Measurements from ENCODE around the gene APP. TPM values are rescaled to one million over a fixed set of nuclear protein-coding genes. Genes with fewer than 3 reads are reported as not detected.

Gene APP
- total RNA-seq = 45.9 and 49.4 TPM in 2 replicates

DNA sequence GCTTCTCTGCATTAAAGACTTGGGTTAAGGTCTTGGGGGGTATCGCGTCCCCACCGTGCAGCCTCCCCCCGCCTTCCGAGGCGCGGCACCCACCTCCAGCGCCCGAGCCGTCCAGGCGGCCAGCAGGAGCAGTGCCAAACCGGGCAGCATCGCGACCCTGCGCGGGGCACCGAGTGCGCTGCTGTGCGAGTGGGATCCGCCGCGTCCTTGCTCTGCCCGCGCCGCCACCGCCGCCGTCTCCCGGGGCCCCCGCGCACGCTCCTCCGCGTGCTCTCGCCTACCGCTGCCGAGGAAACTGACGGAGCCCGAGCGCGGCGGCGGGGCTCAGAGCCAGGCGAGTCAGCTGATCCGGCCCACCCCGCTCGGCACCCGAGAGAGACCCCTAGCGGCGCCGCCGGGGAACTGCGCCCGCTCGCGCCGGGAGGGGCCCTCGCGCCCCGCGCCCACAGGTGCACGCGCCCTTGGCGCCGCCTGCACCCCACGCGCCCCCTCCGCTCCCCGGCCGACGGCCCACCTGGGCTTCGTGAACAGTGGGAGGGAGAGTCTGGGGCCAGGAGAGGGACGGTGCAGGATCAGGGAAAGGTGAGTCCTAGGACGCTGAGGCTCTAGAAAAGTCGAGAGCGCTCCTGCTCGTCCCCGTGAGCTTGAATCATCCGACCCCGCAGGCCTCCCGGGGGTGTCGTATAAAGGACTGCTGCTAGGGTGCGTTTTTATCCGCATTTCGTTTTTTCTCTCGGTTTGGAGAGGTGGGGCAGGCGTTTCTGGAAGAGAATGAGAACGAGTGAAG is at the start of gene APP:
Gene APP, minus strand, starts transcription at position 300 of the 787 bp plus-strand sequence. Its CDS starts 150 bp downstream, at position 150.
- intact Hi-C loops (cut with micrococcal nuclease) = loop anchor here (1.0 to 2.0 kb wide), 6 partner anchors 100 to 563 kb away; partner anchors contain the start of gene MRPL39

DNA sequence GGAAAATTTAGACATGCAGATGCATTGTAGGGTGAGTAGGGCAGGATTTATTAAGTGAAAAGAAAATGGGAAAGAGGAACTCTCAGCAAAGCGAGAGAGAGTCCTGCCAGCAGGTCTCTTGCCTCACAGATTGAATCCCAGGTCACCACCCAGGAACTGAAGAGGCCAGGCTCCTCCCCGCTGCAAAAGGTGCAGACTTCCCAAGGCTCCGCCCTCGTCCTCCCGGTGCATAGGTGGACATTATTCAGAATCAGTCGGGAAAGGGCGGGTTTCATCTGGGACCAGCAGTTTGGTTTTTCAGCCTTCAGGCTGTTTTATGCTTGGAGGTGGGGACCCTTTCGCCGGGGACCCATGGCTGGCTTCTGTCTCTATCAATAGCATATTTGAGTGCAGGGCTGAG is 41.6 kb upstream of the APP start:
- intact Hi-C loops (cut with micrococcal nuclease) = no loop called here

DNA sequence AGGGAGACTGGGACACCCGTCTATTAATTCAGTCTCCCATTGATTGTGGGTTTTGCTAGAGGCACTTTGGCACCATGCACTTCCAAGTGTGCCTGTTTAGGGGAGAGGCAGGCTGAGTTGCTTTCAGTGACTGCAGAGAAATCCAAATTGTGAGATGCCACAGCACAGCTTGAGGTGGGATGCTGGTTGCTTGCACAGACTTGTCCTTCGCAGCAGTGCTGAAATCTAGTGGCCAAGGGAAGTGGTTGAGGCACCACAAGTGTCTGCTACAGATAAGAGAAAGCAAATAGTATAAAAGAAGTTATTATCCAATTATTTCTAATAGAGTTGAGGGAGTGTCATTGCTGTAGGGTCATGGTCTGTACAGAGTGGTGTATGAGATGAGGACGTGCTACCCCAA is 40.0 kb upstream of the APP start:
- intact Hi-C loops (cut with micrococcal nuclease) = no loop called here

DNA sequence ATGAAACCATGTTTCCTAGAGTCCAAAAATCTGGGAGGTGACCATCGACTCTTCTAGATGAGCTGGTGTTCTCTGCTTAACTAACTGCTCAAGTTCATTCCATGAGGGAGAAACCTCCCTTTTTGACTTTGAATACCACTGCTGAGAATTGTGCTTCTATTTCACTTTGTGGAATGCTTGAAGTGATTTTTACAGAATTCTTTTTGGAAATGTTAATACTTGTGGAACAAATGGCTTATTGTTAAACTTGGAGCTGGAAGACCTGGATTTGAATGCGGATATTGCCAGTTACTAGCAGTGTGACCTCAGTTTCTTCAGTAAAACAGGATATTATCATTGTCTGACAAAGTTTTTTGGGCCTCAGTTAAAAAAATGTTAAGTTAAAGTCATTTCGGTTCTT is 36.5 kb upstream of the APP start:
- intact Hi-C loops (cut with micrococcal nuclease) = no loop called here

DNA sequence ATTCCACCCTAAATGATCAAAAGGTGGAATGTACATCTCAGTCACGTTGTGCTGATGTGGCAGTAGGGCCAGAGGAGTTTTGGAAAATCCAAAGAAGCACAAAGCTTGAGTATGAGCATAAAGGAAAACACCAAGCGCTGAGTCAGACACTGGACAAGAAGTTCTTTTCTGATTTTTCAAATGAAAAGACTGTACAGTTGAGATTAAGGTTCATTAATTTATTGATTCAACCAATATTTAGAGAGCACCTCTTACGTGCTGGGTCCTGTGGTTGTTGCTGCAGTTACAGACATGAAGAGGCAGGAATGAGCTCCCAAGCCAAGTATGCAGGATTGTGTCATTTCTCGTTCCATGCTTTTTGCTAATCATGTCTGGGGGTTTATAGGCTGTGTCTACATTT is 28.9 kb upstream of the APP start:
- intact Hi-C loops (cut with micrococcal nuclease) = no loop called here

DNA sequence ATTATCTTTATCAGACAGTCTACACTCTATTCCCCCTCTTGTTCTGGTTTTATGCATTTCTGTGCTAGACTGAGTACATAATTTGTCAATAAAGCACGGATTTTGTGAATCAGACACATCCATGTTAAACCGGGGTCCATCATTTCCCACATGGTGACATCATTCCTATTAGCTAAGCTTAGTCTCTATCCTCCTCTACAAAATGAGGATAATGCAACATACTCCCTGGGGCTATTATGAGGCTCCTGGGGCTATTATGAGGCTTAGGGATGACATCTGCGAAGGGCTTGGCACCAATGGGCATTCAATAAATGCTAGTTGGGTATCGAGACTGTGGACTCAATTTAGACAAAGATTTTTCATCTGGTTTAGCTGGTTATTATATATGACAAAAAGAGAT is 25.1 kb upstream of the APP start:
- intact Hi-C loops (cut with micrococcal nuclease) = no loop called here

DNA sequence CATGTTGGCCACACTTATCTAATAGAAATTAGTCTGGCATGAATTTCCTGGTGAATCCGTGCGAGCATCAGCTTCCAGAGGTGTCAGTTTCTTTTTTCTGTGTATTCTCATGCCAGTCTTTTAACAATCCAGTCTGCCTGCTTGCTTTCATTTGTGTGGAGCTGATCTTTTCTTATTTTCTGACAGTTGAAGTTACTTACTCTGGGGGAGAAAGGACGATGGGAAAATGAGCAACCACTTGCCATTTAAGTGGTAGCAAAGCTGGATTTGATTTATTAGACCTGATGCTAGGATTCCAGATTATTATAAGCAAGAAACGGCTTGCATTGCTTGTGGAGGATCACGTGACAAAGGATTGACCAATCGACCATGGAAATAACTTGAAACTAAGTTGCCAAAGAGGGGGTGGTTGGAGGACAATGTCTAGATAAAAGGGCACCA is 24.3 kb upstream of the APP start:
- intact Hi-C loops (cut with micrococcal nuclease) = no loop called here

DNA sequence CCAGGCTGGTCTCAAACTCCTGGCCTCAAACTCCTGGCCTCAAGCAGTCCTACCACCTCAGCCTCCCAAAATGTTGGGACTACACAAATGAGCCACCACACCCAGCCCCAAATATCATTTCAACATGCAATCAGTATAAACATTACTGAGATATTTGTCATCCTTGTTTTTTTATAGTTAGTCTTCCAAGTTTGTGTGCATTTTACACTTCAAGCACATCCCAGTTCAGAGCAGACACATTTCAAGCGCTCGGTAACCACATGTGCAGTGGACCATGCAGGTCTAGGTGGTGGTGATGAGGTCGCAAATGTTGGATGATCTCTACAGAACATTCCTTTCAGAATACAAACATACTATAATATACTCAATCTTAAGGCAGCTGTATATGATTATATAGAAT is 23.8 kb upstream of the APP start:
- intact Hi-C loops (cut with micrococcal nuclease) = no loop called here

DNA sequence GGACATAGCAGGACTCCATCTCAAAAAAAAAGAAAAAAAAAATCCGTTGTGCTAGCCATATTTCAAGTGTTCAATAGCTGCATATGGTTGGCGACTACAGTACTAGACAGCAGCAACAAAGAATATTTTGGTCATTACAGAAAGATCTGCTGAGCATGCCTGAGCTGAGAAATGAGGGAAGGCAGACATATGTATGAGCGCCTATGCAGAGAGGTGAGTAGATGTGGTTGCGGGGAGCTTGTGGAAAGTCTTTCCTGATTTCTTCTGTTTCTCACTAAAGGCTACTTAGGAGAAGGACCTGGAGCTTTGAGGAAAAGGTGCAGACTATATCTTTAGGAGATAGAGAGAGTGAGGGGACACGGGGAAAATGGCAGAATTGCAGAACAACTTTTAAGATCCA is 21.0 kb upstream of the APP start:
- intact Hi-C loops (cut with micrococcal nuclease) = no loop called here

DNA sequence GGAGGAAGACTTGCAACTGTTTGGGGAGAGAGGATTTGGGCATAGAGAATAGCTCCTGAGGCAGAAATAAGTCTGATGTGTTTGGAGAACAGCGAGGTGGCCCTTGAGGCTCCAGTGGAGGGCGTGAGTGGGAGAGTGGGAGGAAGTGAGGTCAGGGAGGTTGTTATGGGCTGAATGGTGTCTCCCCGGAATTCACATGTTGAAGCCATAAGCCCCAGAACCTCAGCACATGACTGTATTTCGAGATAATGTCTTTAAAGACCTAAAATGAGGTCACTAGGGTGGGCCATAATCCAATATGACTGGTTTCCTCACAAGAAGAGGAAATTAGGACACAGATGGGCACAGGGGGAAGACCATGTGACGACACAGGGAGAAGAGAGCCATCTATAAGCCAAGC is 17.9 kb upstream of the APP start:
- intact Hi-C loops (cut with micrococcal nuclease) = no loop called here

DNA sequence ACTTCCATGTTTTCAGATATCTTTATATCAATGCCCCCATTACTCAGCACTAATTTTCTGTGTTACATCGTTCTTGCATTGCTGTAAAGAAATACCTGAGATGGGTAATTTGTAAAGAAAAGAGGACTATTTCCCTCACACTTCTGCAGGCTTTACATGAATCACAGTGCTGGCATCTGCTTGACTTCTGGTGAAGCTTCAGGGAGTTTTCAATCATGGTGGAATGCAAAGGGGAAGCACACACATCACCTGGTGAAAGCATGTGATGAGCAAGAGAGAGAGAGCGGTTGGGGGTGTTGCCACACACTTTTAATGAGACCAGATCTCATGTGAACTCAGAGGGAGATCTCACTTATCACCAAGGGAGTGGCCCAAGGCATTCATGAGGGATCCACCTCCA is 14.9 kb upstream of the APP start:
- intact Hi-C loops (cut with micrococcal nuclease) = no loop called here

DNA sequence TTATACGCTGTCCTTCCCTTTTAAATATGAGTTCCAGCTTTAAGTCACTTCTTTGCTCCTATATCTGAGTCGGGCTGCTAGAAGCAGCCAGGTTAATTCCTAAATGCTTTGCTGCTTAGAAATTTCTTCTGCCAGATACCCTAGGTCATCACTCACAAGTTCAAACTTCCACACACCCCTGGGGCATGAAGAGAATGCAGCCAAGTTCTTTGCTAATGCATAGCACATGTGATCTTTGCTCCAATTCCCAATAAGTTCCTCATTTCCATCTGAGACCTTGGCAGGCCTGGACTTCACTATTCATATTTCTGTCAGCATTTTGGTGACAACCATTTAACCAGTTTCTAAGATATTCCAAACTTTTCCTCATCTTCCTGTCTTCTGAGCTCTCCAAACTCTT is 14.5 kb upstream of the APP start:
- intact Hi-C loops (cut with micrococcal nuclease) = no loop called here

DNA sequence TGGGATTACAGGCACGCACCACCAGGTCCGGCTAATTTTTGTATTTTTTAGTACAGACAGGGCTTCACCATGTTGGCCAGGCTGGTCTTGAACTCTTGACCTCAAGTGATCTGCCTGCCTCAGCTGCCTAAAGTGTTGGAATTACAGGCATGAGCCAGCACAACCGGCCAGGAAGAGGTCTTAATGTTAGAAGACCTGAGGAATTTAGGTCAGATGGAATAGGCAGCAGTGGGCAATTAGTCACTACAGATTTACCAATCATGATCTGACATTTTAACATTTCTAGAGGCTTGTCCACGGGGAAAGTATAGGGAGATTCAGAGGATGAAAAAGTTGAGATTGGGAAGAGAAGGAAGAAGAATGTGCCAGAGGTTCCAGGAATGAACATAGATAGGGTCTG is 8.9 kb upstream of the APP start:
- intact Hi-C loops (cut with micrococcal nuclease) = no loop called here

DNA sequence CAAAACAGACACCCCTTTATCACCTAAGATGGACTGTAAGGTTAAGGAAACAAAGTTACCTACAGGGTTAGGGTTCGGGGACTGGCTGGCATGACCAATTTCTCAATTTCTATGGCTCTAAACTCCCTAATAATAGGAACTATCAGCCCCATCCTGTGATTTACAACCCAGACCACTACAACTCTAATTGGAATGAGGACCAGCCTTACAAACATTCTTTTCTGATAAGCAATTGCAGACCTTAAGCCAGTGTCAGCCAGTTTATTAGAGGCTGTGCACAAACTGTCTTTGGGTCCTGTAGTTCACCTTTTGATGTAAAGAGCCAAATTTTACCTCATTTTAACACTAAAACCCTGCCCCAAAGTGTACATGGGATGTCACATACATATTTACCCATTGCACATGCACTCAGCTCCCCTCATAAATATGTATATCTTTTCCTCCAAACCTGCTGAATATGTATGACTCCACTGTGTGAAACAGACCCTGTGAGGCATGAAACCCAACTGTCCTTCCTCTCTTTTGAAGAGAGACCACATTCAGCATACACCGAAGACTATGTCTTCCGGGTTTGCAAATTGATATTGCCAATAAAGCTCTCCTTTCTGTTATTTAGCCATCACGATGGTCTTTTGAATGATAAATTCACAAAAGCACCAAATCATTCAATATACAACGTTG is 7.3 kb upstream of the APP start:
- intact Hi-C loops (cut with micrococcal nuclease) = no loop called here

DNA sequence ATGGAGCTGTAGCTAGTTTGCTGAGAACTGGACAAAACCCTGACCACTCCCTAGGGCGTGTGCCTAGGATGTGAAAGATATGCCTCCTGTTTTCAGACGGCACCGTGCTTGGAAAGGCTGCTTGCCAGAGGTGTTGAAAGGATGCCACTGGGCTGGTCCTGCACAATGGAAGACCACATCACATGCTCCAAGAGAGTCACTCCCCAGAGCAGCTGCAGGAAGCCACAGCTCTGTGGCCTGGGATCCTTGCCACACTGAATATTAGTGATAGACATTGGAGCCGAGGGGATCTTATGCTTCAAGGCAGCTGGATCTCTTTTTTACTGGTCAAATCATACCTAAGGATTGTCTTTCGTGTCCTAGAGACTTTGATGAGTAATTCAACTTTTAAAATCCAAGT is 6.6 kb upstream of the APP start:
- intact Hi-C loops (cut with micrococcal nuclease) = no loop called here

DNA sequence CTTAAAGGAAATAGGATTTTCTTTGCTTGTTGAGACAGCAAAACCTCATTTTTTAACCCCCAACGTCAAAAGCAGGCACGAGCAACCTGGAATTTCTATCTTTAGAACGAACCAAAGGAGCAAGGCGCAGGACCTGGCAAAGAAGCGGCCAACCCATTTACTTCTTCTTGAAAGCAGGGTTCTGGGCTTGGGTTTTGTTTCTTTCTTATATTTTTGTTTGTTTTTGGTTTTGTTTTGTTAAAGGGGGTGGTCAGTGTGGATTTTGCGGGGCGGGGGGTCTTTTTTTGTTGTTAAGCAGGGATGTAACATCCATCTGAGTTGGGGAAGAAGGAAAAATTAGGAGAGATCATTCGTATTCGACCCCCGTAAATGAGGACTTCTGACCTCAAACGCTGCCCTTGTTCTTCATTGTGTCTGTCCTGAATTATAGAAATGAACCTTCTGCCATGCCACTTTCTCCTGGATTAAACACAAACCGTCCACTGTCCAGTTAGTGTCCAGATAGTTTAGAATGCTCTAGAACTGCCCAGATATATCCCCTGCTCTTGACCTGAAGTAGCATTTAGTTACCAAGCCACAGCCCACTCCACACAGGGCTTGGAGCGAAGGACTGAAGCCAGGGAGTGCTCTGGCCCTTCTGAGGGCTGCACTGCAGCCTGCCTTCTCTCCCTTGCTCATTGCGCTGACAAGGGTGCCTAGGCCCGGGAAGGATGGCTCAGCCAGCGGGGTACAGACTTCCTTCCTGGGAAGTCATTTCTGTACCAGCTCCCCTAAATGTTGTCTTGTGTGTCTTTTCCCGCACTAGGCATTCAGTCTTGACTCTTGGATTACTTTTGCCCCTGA is 909 bp upstream of the APP start:
- intact Hi-C loops (cut with micrococcal nuclease) = loop anchor here (2.0 kb wide), 1 partner anchor 545 kb away; no protein-coding TSS in a partner anchor

DNA sequence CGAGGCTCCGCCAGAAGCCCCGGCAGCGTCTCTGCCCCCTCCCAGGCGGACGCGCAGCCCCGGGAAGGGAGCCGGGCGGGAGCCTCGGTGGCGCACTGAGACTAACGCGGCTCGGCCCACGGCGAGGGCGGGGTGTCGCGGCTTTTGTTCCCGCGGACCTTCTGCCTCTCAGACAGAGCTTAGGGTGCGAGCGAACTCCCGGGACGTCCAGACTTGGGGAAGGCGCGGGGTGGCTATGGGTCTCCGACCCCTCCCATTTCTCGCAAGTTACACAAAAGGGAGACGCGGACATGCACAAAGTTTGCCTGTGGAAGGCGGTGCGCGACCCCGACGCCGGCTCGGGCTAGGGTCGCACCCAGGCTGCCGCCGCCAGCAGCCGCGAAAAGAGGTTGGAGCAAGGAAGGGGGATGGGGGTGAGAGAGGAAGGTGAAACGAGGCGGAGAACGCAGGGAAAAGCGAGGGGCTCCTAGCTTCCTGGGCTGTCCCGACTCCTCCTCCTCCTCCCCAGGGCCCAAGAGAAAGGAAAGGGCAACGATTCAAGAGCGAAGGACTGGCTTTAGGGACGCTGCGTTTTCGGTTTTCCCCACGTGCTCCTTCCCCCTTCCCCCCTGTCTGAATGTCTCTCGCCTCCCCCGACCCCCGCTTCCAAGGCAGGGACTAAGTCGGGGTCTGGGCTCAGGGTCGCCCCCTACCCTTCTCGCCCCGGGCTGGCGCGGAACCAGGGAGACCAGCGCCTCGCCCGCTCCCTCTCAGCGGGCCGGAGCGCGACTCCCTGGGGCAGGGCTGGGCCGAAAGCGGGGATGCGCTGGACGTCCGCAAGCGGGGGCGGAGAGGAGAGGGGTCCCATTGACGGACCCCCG is 729 bp downstream of the APP start:
- intact Hi-C loops (cut with micrococcal nuclease) = loop anchor here (1.0 to 2.0 kb wide), 6 partner anchors 100 to 563 kb away; partner anchors contain the start of gene MRPL39

DNA sequence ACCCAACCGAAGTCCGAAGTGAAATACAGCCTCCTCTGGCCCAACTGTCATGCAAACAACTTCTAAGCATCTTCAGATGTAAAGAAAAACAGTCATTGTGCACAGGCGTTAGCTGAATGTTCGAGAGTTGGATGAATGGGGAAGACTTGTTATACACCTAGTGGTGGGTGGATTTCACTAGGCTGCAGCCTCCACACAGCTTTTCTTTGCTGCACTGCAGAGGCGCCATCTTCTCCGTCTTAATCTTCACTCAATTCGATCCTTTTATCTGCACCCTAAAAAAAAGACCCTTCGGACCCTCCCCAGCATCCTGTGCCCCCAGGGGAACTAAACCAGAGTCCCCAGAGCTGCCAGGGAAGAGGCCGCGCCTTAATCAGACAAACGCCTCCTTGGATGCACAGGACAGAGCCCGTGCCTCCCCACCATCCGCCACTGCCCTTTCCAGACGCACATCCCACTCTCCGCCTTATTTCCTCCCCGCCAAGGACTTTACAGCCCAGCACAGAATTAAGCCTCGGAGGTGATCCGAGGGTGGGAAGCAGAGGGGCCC is 1.4 kb downstream of the APP start:
- intact Hi-C loops (cut with micrococcal nuclease) = no loop called here

DNA sequence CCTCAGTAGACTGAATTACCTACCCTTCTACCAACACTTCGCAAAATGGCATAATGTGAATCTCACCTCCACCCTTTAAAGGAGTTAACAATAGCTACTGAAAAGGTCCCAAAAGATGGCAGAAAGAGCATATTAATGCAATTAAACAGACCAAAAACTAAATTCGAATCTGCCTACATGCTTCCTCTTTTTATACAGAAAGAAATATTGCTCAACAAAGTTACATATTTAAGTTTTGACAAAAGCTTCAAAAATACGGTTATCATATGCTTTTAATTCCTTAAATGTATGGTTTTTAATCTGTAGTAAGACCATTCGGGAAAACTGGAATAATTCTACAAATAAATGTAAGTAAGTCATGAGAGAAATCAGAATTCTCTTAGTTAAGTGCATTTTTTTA is 2.2 kb downstream of the APP start:
- intact Hi-C loops (cut with micrococcal nuclease) = no loop called here

DNA sequence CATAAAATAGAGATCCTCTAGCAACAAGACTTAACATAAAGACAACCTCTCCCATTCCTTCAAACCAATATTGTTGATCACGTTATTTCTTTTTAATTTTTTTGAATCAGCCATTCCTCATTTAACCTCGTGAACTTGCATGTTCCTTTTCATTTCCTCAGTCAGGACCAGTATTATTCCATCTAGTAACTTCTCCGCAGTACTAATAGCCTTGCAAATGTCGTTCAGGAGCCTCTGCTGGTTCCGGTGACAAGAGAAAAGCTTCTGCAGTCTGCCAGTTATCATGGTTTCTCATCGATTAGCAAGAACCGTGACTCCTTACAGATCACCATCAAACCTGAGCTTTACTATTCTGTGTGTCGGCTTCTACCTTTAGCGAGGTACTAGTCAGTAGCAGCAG is 3.0 kb downstream of the APP start:
- intact Hi-C loops (cut with micrococcal nuclease) = no loop called here

DNA sequence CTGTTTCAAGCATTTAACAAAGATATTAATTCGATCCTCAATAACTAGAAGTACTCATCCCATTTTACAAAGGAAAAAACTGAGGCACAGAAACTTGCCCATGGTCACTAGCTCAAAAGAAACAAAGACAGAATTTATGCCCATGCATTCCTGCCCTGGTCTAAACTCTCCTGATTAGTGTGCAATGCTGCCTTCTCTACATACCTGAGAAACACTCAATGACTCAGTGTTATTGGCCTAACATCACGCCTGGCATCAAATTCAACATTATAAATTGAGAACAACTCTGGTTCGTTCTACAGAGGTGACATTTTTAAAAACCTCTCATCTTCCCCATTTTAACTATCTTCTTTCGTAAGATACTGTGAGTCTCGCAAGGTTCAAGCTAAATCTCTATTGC is 5.2 kb downstream of the APP start:
- intact Hi-C loops (cut with micrococcal nuclease) = no loop called here
